ENCODE measurements around the gene HCLS1.
A peak's percentile ranks its signal among the peaks of the same experiment; 100 is the strongest.
"Not testable (repeated sequence)": the region's sequence is repeated elsewhere in the genome, so short reads cannot be mapped to it uniquely, and the experiment has no call there.

HCLS1 gene

GRCh38 chr3:121654493-121655385 is 6.0 kb downstream of the HCLS1 start:
- peak; percentile 66 for DNase-seq

GRCh38 chr3:121651684-121652083 is 9.0 kb downstream of the HCLS1 start:
- DNase-seq = no peak

DNA sequence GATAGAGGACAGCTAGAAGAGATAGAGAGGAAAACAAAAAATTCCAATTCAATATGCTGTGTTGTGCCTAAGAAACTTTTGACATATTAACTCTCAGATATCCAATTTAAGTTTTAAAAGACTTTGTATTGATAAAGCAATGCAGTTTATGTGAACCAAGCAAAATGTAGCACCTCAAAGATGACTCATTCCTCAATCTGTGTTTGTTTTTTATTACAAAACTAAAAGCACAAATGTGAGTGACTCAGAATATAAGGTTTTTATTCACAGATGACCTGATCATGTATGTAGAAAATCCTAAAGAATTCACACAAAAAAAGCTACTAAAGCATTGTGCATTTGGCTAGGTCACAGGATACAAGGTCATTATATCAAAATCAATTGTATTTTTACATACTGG is 11.1 kb downstream of the HCLS1 start:
- DNase-seq = peak; percentile 27

- DNase-seq = no peak
These were observed 12.3 kb downstream of the HCLS1 start for GRCh38 chr3:121648219-121648958.

- no peak for DNase-seq
These were observed 15.6 kb downstream of the HCLS1 start for GRCh38 chr3:121645054-121645453.

DNA sequence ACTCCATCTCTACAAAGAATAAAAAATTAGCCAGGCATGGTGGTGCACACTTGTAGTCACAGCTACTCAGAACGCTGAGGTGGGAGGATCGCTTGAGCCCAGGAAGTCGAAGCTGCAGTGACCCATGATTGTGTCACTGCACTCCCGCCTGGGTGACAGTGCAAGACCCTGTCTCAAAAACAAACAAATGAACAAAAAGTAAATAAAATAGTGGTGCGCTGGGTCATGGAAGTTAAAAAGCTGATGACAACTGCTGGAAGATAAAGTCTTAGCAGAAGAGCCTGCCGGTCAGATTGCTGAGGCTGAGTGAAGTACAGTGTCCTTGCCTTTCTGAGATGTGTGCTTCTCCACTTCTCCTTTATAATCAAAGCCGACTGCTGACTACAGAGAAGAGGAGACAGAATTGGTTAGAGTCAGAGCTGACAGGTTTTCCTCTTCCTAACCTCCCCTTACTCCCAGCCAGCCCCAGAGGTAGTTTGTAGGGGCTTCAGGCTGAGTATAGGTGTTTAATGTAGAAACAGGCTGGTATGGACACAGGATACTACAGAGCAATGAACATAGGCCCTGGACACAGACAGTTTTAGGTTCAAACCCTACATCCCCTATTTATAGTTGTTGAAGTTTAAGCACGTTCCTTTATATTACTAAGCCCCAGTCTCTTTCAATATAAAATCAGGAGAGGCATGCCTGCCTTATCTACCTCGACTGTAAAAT is 17.9 kb downstream of the HCLS1 start:
- DNase-seq = no peak

DNA sequence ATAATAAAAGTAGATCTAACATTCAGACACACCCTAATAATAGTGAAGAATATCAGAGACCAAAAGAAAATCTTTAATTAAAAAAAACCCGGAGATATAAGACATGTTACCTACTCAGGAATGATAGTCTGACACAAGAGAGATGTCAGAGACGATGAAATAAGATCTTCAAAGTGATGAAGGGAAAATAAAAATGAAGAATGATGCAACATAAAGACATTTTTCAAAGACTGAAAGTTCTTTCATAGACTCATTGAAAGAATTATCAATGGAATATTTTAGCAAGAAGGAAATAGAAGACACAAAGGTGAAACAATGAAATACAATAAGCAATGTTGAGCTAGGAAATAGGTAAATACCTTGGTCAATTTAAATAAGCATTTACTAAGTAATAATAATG is 19.6 kb downstream of the HCLS1 start:
- no peak for DNase-seq

GRCh38 chr3:121637922-121638321 is 22.8 kb downstream of the HCLS1 start:
- DNase-seq = no peak

GRCh38 chr3:121630355-121630754 is 30.3 kb downstream of the HCLS1 start:
- DNase-seq = no peak

- no peak for DNase-seq
These were observed 31.1 kb downstream of the HCLS1 start for GRCh38 chr3:121629601-121630000.

- no peak for DNase-seq
These were observed 33.1 kb downstream of the HCLS1 start for GRCh38 chr3:121627622-121628021.

- DNase-seq = no peak
These were observed 33.5 kb downstream of the HCLS1 start for GRCh38 chr3:121627211-121627610.

GRCh38 chr3:121626495-121626894 is 34.2 kb downstream of the HCLS1 start:
- DNase-seq = no peak

DNA sequence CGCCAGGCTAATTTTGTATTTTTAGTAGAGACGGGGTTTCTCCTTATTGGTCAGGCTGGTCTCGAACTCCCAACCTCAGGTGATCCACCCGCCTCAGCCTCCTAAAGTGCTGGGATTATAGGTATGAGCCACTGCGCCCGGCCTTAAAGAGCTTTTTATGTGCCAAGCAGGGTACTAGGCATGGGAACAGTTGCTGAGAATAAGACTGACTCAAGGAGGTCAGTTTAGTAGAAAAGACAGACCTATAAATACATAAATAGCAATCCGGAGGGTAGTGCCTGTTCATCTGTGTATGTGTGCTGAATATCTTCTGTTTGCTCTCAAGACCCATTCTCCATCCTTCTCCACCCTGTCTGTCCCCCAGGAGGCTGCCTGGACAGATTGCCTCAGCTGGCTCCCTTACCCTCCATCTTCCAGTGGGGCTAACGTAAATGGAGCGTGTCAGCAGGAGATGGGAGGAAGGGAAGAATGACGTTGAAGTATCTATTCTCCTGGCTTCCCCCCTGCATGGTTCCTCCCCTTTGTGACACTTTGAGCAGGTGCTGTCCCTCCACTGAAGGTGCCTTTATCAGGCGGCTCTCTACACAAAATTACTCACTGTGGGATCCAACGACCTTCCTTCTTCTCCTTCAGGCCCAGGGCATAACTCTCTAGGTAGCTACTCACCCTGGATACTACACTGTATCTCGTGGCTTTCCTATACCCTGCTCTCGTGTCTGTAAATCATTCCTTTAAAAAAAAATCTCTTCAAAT is 36.4 kb downstream of the HCLS1 start:
- DNase-seq = no peak

- no peak for DNase-seq
These were observed 39.2 kb downstream of the HCLS1 start for GRCh38 chr3:121621491-121621890.

GRCh38 chr3:121619691-121620090 is 41.0 kb downstream of the HCLS1 start:
- no peak for DNase-seq

- no peak for DNase-seq
These were observed 54.6 kb downstream of the HCLS1 start for GRCh38 chr3:121606106-121606505.

- no peak for DNase-seq
These were observed 55.9 kb downstream of the HCLS1 start for GRCh38 chr3:121604759-121605158.

DNA sequence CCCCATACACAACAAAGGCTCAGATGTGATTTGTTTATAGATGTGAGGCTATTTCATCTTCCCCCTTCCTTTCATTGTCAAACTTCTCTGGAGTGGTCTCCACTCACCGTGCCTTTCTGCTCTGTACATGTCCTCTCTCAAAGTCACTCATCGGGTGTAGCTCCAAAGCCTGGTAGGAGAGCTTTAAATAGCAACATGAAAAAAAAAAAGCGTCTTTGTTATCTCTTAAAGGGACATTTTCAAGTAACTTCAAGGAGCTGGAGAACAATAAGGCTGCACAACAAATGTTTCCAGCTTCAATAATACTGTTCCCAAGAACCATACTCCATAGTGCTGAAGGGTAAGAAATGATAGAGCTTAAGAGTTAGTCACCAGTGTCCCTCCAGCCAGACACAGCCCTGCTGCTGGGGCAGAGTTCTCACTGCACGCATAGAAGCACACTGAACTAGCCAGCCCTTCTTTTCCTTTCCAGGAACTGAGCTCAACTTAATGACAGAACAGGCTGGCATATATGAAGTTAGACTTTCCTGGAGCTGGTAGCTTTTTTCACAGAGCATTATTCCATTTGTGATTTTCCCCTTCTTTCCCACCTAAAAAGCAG is 59.4 kb downstream of the HCLS1 start:
- DNase-seq = no peak

DNA sequence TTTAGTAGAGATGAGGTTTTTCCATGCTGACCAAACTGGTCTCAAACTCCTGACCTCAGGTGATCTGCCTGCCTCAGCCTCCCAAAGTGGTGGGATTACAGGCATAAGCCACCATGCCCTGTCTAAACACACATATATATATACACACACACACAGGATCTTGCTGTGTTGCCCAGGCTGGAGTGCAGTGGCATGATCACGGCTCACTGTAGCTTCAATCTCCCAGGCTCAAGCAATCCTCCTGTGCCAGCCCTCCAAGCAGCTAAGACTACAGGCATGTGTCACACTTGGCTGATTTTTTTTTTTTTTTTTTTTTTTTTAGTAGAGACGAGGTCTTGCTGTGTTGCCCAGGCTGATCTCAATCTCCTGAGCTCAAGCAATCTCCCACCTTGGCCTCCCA is 60.8 kb downstream of the HCLS1 start:
- DNase-seq = not testable (repeated sequence)

GRCh38 chr3:121598564-121598963 is 62.1 kb downstream of the HCLS1 start:
- no peak for DNase-seq

- no peak for DNase-seq
These were observed 64.8 kb downstream of the HCLS1 start for GRCh38 chr3:121595765-121596406.
